HFF-Myc (cell line): ENCODE measurements around the gene TRERF1.

Experiments used
- DNase-seq: peaks from one replicate; pipeline ENCODE4 v3.0.0-alpha.2; 2011; ENCODE audit warnings: low read depth; ENCODE audit errors: extremely low read depth
- H3K4me3 ChIP-seq: replicated peaks from 2 replicates; pipeline ENCODE4 v1.5.1; 2011; ENCODE audit warnings: low read depth, mild to moderate bottlenecking, control low read depth, low read length
- CTCF ChIP-seq: IDR thresholded peaks from 2 replicates; pipeline ENCODE4 v1.5.1; 2012; ENCODE audit warnings: mild to moderate bottlenecking, low read depth, low read length, control low read depth; ENCODE audit errors: missing control alignments

The TRERF1 gene

DNA sequence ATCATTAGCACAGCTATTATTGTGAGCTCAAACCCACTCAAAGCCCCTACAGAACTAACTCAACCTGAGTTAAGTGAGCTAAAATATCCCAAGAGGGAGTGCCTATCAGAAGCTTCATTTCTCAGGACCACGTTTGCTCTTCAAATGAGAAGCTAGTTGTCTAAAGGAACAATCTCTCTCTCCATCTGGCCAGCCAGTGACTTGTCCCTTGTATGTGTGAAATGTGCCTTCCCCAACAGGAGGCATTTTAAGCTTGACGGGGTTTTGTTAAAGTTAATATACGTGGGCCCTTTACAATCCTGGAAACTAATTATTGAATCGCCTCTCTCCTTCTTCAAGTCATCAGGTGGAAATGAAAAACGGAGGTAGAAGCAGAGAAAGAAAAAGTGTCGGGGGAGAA lies 62.0 kb downstream of the TRERF1 start:
- H3K4me3 ChIP-seq: no peak overlapping the region
- no peak for DNase-seq
- TF ChIP-seq CTCF: no peak

DNA sequence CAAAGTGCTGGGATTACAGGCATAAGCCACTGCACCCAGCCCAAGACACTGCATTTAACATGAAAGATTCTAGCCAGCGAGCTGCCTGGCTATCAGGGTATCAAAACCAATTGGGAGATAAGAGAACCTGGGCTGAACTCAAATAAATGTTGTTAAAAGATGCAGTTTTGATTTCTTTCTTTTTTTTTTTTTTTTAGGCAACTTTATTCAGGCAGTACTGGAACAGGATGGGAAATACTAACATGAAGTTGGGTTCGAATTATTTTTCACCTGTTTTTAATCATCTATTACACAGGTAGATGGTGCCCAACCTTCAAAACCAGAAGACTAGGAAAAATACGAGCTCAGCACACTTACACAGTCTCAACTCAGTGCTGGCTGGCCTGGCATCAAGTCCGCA lies 63.7 kb downstream of the TRERF1 start:
- no peak overlapping the region for H3K4me3 ChIP-seq
- TF ChIP-seq CTCF: no peak
- no peak for DNase-seq

DNA sequence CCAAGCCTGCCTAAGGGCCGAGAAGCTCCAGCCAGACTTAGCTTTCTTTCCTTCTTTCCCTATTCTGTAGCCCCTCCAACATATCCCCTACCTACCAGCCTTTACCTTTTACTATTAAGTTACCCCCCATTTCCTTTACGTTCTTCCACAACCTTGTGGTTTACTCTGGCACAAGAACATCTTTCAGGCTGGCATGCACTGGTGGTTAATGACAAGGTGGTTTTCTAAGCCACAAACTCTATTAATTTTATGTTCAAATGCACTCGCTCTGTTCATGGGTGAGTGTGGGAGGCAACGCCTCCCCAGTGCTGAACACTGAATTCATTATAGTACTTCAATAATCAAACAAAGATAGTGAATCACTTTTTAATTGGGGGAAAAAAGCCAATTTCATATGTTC lies 64.4 kb downstream of the TRERF1 start:
- no peak for DNase-seq
- H3K4me3 ChIP-seq: no peak overlapping the region
- no peak for TF ChIP-seq CTCF

DNA sequence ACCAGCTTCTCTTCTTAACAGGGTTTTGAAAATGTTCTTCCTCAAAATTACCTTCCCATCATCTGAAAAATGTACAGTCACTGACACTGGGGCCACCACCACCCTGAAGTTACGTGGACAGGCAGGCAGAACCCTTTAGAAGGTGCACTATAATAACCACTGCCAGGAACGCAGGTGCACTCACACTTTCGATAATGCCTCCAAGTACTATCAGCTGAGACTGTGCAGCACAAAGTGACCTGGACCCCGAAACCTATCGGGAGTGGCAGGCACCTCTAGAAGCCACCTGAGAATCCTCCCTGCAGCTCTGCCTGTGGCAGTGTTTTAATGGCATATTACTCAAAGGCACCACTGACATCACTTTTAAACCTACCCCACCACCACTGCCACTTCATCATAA lies 66.4 kb downstream of the TRERF1 start:
- TF ChIP-seq CTCF: no peak
- no peak overlapping the region for H3K4me3 ChIP-seq
- no peak for DNase-seq

DNA sequence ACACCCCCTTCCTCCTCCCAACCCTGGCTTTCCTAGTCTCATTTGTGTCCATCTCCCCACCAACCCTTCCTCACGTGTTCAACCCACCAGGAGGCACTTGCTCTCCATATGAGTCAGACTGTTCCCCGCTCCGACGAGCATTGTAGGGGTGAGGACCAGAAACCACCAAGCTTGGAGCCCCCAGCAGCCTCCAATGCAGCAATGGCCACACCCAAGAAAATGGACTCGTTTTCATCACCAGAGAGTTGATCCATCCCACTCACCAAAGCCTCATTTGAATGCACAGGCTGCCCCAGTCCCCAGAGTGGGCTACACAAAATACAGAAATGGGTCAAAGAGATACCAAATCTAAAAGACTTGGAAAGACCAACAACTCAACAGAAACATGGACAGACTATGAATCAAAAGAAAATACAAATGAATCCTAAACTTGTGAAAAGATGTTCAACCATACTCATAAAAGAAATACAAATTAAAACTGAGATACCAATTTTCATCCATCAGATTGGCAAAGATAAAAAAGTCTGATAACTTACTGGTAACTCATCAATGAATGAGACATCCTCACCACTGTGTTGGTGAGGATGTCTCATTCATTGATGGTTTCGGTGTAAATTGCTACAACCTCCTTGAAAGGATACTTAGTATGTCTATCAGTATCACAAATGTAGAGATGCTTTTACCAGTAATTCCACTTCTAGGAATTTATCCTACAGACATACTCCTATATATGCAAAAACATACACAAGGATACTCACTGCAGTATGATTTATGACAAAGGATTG lies 68.1 kb downstream of the TRERF1 start:
- DNase-seq: no peak
- TF ChIP-seq CTCF: no peak
- no peak overlapping the region for H3K4me3 ChIP-seq

- no peak for DNase-seq
- no peak overlapping the region for H3K4me3 ChIP-seq
- TF ChIP-seq CTCF: no peak
These were observed 69.9 kb downstream of the TRERF1 start for GRCh38 chr6:42381850-42382249.
